Measurements from ENCODE around the gene UBL4A. TPM values are rescaled to one million over a fixed set of nuclear protein-coding genes. Genes with fewer than 3 reads are reported as not detected.
A peak's percentile ranks its signal among the peaks of the same experiment; 100 is the strongest.

Gene UBL4A
- total RNA-seq, 1 experiment from 2014 or later = 30.4 TPM

GRCh38 chrX:154457491-154458115, 28.8 kb downstream of the UBL4A start:
- POLR2A ChIA-PET (ENCODE audit: low non-redundant PET) = interaction anchor here (0.5 kb wide), 1 partner anchor 638 kb away, joined by 4 read pairs; no protein-coding TSS in a partner anchor
- BruUV-seq (replicated peaks) = no TSS peak
- no peaks in the 10 kb centered on the region for H3K36me3 ChIP-seq (ENCODE audit: insufficient read depth, low read length, poor library complexity, severe bottlenecking)
- H3K4me3 ChIP-seq (ENCODE audit: low read depth, low read length, poor library complexity, severe bottlenecking) = peak overlapping the region; percentile 65
- H3K27ac ChIP-seq (ENCODE audit: low read depth, low read length, poor library complexity, severe bottlenecking) = peak overlapping the region; percentile 52
- intact Hi-C loops (cut with micrococcal nuclease; ENCODE audit: unreplicated experiment) = no loop called here
- H3K9me3 ChIP-seq (ENCODE audit: low read depth, low read length, poor library complexity, severe bottlenecking) = no peaks in the 10 kb centered on the region
- CTCF ChIA-PET = no interaction called here
- TF ChIP-seq EZH2 (IDR thresholded peaks at IDR 0.05; ENCODE audit: borderline replicate concordance, low read depth, low read length, poor library complexity, severe bottlenecking) = no peak
- TF ChIP-seq, protein P1, sequence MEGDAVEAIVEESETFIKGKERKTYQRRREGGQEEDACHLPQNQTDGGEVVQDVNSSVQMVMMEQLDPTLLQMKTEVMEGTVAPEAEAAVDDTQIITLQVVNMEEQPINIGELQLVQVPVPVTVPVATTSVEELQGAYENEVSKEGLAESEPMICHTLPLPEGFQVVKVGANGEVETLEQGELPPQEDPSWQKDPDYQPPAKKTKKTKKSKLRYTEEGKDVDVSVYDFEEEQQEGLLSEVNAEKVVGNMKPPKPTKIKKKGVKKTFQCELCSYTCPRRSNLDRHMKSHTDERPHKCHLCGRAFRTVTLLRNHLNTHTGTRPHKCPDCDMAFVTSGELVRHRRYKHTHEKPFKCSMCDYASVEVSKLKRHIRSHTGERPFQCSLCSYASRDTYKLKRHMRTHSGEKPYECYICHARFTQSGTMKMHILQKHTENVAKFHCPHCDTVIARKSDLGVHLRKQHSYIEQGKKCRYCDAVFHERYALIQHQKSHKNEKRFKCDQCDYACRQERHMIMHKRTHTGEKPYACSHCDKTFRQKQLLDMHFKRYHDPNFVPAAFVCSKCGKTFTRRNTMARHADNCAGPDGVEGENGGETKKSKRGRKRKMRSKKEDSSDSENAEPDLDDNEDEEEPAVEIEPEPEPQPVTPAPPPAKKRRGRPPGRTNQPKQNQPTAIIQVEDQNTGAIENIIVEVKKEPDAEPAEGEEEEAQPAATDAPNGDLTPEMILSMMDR (conservative IDR thresholded peaks at IDR 0.05; ENCODE audit: low read depth, low read length) = no peak
- H3K4me1 ChIP-seq (ENCODE audit: insufficient read depth, low read length, poor library complexity, severe bottlenecking) = no peaks in the 10 kb centered on the region
- H3K27me3 ChIP-seq (replicated peaks; ENCODE audit: insufficient read depth, low read depth, low read length, poor library complexity) = no peaks in the 10 kb centered on the region
- DNase-seq (ENCODE audit: low spot score) = peak; percentile 31

DNA sequence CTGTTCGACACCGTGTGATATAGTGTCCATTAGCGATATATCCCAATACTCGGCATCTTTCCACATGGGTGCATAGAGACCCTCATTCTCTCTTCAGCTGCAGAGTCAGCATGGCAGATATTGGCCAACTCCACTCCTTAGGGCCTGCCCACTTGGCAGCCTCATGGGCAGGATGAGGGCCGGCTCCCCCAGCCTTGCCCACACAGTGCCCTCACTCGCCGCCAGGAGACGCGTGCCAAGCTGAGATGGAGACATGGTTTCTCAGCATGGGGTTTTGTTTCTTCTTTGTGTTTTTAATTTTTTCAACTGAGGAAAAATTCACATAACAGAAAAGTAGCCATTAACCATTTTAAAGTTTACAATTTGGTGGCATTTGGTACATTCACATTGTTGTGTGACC, 33.6 kb downstream of the UBL4A start:
- intact Hi-C loops (cut with micrococcal nuclease; ENCODE audit: unreplicated experiment) = no loop called here
- Histone ChIP-seq H3K9me3 (ENCODE audit: low read depth, low read length, poor library complexity, severe bottlenecking) (no peaks in the 10 kb centered on the region), H3K4me1 (ENCODE audit: insufficient read depth, low read length, poor library complexity, severe bottlenecking) (no peaks in the 10 kb centered on the region), H3K4me3 (ENCODE audit: low read depth, low read length, poor library complexity, severe bottlenecking) (no peak overlapping the region), H3K36me3 (ENCODE audit: insufficient read depth, low read length, poor library complexity, severe bottlenecking) (peaks cover 4% of the 10 kb centered on the region), H3K27me3 (replicated peaks; ENCODE audit: insufficient read depth, low read depth, low read length, poor library complexity) (no peaks in the 10 kb centered on the region), H3K27ac (ENCODE audit: low read depth, low read length, poor library complexity, severe bottlenecking) (no peak overlapping the region)
- POLR2A ChIA-PET (ENCODE audit: low non-redundant PET) = no interaction called here
- no peak for DNase-seq (ENCODE audit: low spot score)
- no TSS peak for BruUV-seq (replicated peaks)
- CTCF ChIA-PET = no interaction called here
- TF ChIP-seq EZH2 (IDR thresholded peaks at IDR 0.05; ENCODE audit: borderline replicate concordance, low read depth, low read length, poor library complexity, severe bottlenecking) = no peak
- TF ChIP-seq, protein P1 (conservative IDR thresholded peaks at IDR 0.05; ENCODE audit: low read depth, low read length) = no peak

GRCh38 chrX:154450312-154450711, 36.1 kb downstream of the UBL4A start:
- no peak for DNase-seq (ENCODE audit: low spot score)
- peaks cover 4% of the 10 kb centered on the region for H3K36me3 ChIP-seq (ENCODE audit: insufficient read depth, low read length, poor library complexity, severe bottlenecking)
- no peaks in the 10 kb centered on the region for H3K9me3 ChIP-seq (ENCODE audit: low read depth, low read length, poor library complexity, severe bottlenecking)
- TF ChIP-seq EZH2 (IDR thresholded peaks at IDR 0.05; ENCODE audit: borderline replicate concordance, low read depth, low read length, poor library complexity, severe bottlenecking) = no peak
- TF ChIP-seq, protein P1 (conservative IDR thresholded peaks at IDR 0.05; ENCODE audit: low read depth, low read length) = no peak
- H3K4me3 ChIP-seq (ENCODE audit: low read depth, low read length, poor library complexity, severe bottlenecking) = no peak overlapping the region
- H3K4me1 ChIP-seq (ENCODE audit: insufficient read depth, low read length, poor library complexity, severe bottlenecking) = no peaks in the 10 kb centered on the region
- H3K27me3 ChIP-seq (replicated peaks; ENCODE audit: insufficient read depth, low read depth, low read length, poor library complexity) = no peaks in the 10 kb centered on the region
- BruUV-seq (replicated peaks) = no TSS peak
- ChIA-PET POLR2A (ENCODE audit: low non-redundant PET) (no interaction called here), CTCF (no interaction called here)
- intact Hi-C loops (cut with micrococcal nuclease; ENCODE audit: unreplicated experiment) = no loop called here
- no peak overlapping the region for H3K27ac ChIP-seq (ENCODE audit: low read depth, low read length, poor library complexity, severe bottlenecking)

All from A673 (cell line).